GM21526 (cell line): ENCODE measurements around the gene TFF1.

ENCODE experiments used
- ATAC-seq: cut with Tn5 transposase; IDR thresholded peaks from one replicate; pipeline ENCODE4 v1.9.1; 2021; ENCODE audit warnings: moderate library complexity; ENCODE audit not compliant: unreplicated experiment, low FRiP score

The TFF1 gene

GRCh38 chr21:42400525-42400924 lies 34.2 kb upstream of the TFF1 start:
- no peak for ATAC-seq

- no peak for ATAC-seq
These were observed 32.2 kb upstream of the TFF1 start for GRCh38 chr21:42398436-42399028.

GRCh38 chr21:42397746-42398394 lies 31.5 kb upstream of the TFF1 start:
- no peak for ATAC-seq

- ATAC-seq, result no peak
These were observed 30.7 kb upstream of the TFF1 start for GRCh38 chr21:42396799-42397745.

- ATAC-seq, result no peak
These were observed 29.7 kb upstream of the TFF1 start, which contains the start of gene TMPRSS3 for GRCh38 chr21:42395905-42396651. Gene TMPRSS3, minus strand, starts transcription at chr21:42396052. Its CDS starts 635 bp downstream, at chr21:42395417.

- ATAC-seq, result no peak
These were observed 29.0 kb upstream of the TFF1 start for GRCh38 chr21:42395302-42395701.

GRCh38 chr21:42393443-42393950 lies 27.2 kb upstream of the TFF1 start:
- no peak for ATAC-seq

GRCh38 chr21:42392731-42393442 lies 26.6 kb upstream of the TFF1 start:
- peak; percentile 78 for ATAC-seq

GRCh38 chr21:42391297-42391696 lies 25.0 kb upstream of the TFF1 start:
- ATAC-seq, result no peak

GRCh38 chr21:42390696-42391095 lies 24.4 kb upstream of the TFF1 start:
- no peak for ATAC-seq

- ATAC-seq, result no peak
These were observed 23.9 kb upstream of the TFF1 start for GRCh38 chr21:42390193-42390592.

- ATAC-seq, result no peak
These were observed 23.1 kb upstream of the TFF1 start for GRCh38 chr21:42389449-42389835.

- ATAC-seq, result no peak
These were observed 22.6 kb upstream of the TFF1 start for GRCh38 chr21:42388740-42389448.

GRCh38 chr21:42387843-42388340 lies 21.6 kb upstream of the TFF1 start:
- no peak for ATAC-seq

- ATAC-seq, result no peak
These were observed 20.8 kb upstream of the TFF1 start for GRCh38 chr21:42387164-42387563.

- no peak for ATAC-seq
These were observed 19.8 kb upstream of the TFF1 start for GRCh38 chr21:42386034-42386591.

GRCh38 chr21:42385619-42386018 lies 19.3 kb upstream of the TFF1 start:
- ATAC-seq, result no peak

GRCh38 chr21:42384989-42385388 lies 18.7 kb upstream of the TFF1 start:
- ATAC-seq, result no peak
